ENCODE results near the gene MSRB3. TPM values are rescaled to one million over a fixed set of nuclear protein-coding genes. Genes with fewer than 3 reads are reported as not detected.

The MSRB3 gene
- total RNA-seq, 2 experiments from 2014 or later = not detected

- Mint-ChIP-seq H3K27ac (no peak overlapping the region), H3K4me3 (no peak overlapping the region), H3K27me3 (no peaks in the 10 kb centered on the region), H3K4me1 (no peaks in the 10 kb centered on the region), H3K36me3 (no peaks in the 10 kb centered on the region), H3K9me3 (no peaks in the 10 kb centered on the region)
- DNase-seq = no peak
Measured at GRCh38 chr12:65368055-65368454, 89.6 kb downstream of the MSRB3 start.

DNA sequence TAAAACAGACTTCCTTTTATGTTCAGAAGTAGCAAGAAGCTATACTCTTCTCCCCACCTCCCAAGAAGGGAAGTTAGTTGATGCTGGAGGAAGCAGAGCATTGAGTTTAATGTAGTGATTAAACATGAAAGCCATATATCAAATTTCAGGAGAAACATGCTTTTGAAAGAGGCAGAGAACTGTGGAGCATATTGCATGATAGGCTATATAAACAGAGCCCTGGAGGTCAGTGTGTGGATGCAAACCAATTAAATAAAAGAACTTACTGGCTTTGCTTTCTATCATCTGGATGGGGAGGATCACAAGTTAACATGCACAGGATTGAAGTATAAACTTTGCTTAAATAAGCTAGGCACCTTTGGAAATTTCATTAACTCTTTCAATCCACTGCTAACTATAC, 94.1 kb downstream of the MSRB3 start:
- Mint-ChIP-seq H3K4me3 (no peak overlapping the region), H3K27ac (no peak overlapping the region), H3K27me3 (no peaks in the 10 kb centered on the region), H3K4me1 (no peaks in the 10 kb centered on the region), H3K9me3 (no peaks in the 10 kb centered on the region), H3K36me3 (no peaks in the 10 kb centered on the region)
- no peak for DNase-seq

GRCh38 chr12:65384240-65384639, 105.8 kb downstream of the MSRB3 start:
- DNase-seq = no peak
- no peaks in the 10 kb centered on the region for H3K36me3 Mint-ChIP-seq
- H3K4me1 Mint-ChIP-seq = no peaks in the 10 kb centered on the region
- no peaks in the 10 kb centered on the region for H3K27me3 Mint-ChIP-seq
- H3K9me3 Mint-ChIP-seq = no peaks in the 10 kb centered on the region
- no peak overlapping the region for H3K27ac Mint-ChIP-seq
- no peak overlapping the region for H3K4me3 Mint-ChIP-seq

DNA sequence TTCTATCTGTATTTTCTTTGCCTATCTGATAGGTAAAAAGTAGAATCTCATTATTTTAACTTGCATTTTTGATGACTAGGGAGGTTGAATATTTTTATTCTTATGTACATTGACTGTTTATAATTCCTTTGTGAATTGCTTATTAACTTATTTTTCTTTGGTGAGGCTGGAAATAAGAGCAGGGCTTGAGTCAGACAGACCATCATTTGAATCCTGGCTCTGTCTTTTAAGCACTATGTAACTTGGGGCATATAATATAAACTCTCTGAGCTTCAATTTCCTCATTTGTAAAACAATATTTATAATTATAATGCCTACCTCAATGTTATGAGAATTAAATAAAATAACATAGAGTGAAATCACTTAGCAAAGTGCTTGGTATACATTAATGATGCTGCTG, 108.9 kb downstream of the MSRB3 start:
- Mint-ChIP-seq H3K27me3 (no peaks in the 10 kb centered on the region), H3K9me3 (no peaks in the 10 kb centered on the region), H3K4me3 (no peak overlapping the region), H3K36me3 (no peaks in the 10 kb centered on the region), H3K27ac (no peak overlapping the region), H3K4me1 (no peaks in the 10 kb centered on the region)
- DNase-seq = no peak

DNA sequence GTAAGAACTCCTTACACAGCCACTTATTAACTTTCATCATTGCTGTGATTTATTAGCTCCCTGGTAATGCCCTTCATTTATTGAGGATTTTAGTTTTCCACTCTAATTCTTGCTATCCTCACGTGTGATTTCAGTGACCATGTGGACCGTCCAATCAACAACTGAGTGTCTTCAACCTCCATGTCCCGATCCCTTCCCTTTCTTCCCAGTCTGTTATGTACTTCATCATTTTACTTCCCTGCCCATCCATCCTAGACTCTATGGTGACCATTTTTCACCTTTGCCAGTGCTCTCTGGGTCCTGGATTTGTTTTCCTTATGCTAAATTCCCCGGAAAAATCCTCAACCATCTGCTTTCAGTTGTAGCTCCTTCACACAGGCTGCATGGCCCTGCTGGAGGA, 111.0 kb downstream of the MSRB3 start:
- no peaks in the 10 kb centered on the region for H3K4me1 Mint-ChIP-seq
- H3K4me3 Mint-ChIP-seq = no peak overlapping the region
- H3K27ac Mint-ChIP-seq = no peak overlapping the region
- H3K36me3 Mint-ChIP-seq = no peaks in the 10 kb centered on the region
- DNase-seq = no peak
- peaks cover 2% of the 10 kb centered on the region for H3K9me3 Mint-ChIP-seq
- H3K27me3 Mint-ChIP-seq = no peaks in the 10 kb centered on the region

GRCh38 chr12:65391711-65392110, 113.2 kb downstream of the MSRB3 start:
- Mint-ChIP-seq H3K36me3 (no peaks in the 10 kb centered on the region), H3K9me3 (peaks cover 10% of the 10 kb centered on the region), H3K4me3 (no peak overlapping the region), H3K4me1 (no peaks in the 10 kb centered on the region), H3K27me3 (peaks cover 3% of the 10 kb centered on the region), H3K27ac (no peak overlapping the region)
- DNase-seq = no peak

DNA sequence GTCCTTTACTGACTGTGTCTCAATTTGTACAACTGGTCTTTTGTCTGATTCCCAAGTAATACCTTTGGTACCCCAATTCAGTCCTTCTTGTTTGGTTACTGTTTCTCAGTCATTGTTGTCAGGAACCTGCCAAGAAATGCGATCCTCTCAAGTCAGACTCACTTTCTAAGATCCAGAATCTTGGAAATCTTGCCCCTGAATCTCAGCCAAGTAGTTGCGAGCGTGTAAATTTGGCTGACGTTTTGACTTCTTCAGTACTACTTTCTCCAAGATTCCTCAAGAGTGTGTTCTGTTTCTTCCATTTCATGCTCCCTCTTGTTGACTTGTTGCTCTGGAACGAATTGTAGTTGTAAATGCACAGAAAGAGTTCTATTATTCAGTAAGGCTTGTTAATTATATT, 114.0 kb downstream of the MSRB3 start:
- H3K36me3 Mint-ChIP-seq = no peaks in the 10 kb centered on the region
- H3K4me3 Mint-ChIP-seq = no peak overlapping the region
- peaks cover 14% of the 10 kb centered on the region for H3K9me3 Mint-ChIP-seq
- H3K27ac Mint-ChIP-seq = no peak overlapping the region
- DNase-seq = no peak
- H3K4me1 Mint-ChIP-seq = no peaks in the 10 kb centered on the region
- peaks cover 3% of the 10 kb centered on the region for H3K27me3 Mint-ChIP-seq

GRCh38 chr12:65403188-65403587, 124.7 kb downstream of the MSRB3 start:
- no peaks in the 10 kb centered on the region for H3K4me1 Mint-ChIP-seq
- no peak overlapping the region for H3K4me3 Mint-ChIP-seq
- no peak for DNase-seq
- no peak overlapping the region for H3K27ac Mint-ChIP-seq
- H3K27me3 Mint-ChIP-seq = no peaks in the 10 kb centered on the region
- peaks cover 23% of the 10 kb centered on the region for H3K9me3 Mint-ChIP-seq
- no peaks in the 10 kb centered on the region for H3K36me3 Mint-ChIP-seq

GRCh38 chr12:65407388-65408149, 129.1 kb downstream of the MSRB3 start:
- no peaks in the 10 kb centered on the region for H3K36me3 Mint-ChIP-seq
- no peak overlapping the region for H3K4me3 Mint-ChIP-seq
- H3K4me1 Mint-ChIP-seq = no peaks in the 10 kb centered on the region
- no peaks in the 10 kb centered on the region for H3K27me3 Mint-ChIP-seq
- peaks cover 4% of the 10 kb centered on the region for H3K9me3 Mint-ChIP-seq
- no peak overlapping the region for H3K27ac Mint-ChIP-seq
- no peak for DNase-seq

DNA sequence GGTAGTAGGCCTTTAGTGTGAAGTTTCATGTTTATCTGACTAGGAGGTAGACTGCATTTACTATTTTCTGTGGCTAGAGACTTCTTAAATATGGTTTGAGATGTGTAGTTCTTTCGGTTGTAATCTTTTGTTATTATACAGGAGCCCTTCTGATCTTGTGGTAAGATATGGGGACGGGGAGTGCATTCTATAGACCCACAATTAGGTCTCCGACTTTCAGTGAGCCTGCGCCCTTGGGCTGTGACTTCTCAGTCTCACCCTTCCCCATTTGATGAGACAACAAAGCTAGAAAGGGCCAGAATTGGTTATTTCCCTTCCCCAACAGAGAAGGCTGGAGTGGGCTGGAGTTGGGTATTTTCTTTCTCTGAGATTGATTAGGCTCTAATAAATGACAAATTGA, 130.0 kb downstream of the MSRB3 start:
- Mint-ChIP-seq H3K9me3 (peaks cover 4% of the 10 kb centered on the region), H3K27me3 (no peaks in the 10 kb centered on the region), H3K4me3 (no peak overlapping the region), H3K36me3 (no peaks in the 10 kb centered on the region), H3K4me1 (no peaks in the 10 kb centered on the region), H3K27ac (no peak overlapping the region)
- DNase-seq = no peak

- no peaks in the 10 kb centered on the region for H3K36me3 Mint-ChIP-seq
- no peaks in the 10 kb centered on the region for H3K4me1 Mint-ChIP-seq
- no peak for DNase-seq
- H3K27ac Mint-ChIP-seq = no peak overlapping the region
- H3K4me3 Mint-ChIP-seq = no peak overlapping the region
- H3K9me3 Mint-ChIP-seq = peaks cover 4% of the 10 kb centered on the region
- H3K27me3 Mint-ChIP-seq = no peaks in the 10 kb centered on the region
Measured at GRCh38 chr12:65409726-65410125, 131.2 kb downstream of the MSRB3 start.

GRCh38 chr12:65411171-65411570, 132.7 kb downstream of the MSRB3 start:
- no peaks in the 10 kb centered on the region for H3K36me3 Mint-ChIP-seq
- peaks cover 4% of the 10 kb centered on the region for H3K9me3 Mint-ChIP-seq
- no peak overlapping the region for H3K27ac Mint-ChIP-seq
- no peaks in the 10 kb centered on the region for H3K27me3 Mint-ChIP-seq
- H3K4me3 Mint-ChIP-seq = no peak overlapping the region
- H3K4me1 Mint-ChIP-seq = no peaks in the 10 kb centered on the region
- no peak for DNase-seq

DNA sequence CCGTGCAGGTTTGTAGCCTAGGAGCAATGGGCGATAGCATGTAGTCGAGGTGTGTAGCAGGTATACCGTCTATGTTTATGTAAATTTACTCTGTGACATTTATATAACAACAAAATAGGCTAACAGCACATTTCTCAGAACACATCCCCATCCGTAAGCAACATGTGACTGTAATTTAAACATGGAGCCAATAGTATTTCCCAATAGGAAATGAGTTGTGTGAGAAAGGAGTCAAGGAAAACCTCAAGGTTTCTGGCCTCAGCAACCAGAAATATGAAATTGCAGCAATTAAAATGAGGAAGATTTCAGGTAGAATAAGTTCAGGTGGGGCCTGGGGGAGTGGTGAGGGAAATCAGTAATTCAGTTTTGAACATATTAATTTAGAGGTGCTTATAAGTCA, 136.0 kb downstream of the MSRB3 start:
- no peak for DNase-seq
- Mint-ChIP-seq H3K4me1 (no peaks in the 10 kb centered on the region), H3K27me3 (no peaks in the 10 kb centered on the region), H3K36me3 (no peaks in the 10 kb centered on the region), H3K9me3 (no peaks in the 10 kb centered on the region), H3K27ac (no peak overlapping the region), H3K4me3 (no peak overlapping the region)

GRCh38 chr12:65415826-65416225, 137.3 kb downstream of the MSRB3 start:
- Mint-ChIP-seq H3K27me3 (no peaks in the 10 kb centered on the region), H3K27ac (no peak overlapping the region), H3K4me1 (no peaks in the 10 kb centered on the region), H3K4me3 (no peak overlapping the region), H3K36me3 (no peaks in the 10 kb centered on the region), H3K9me3 (peaks cover 2% of the 10 kb centered on the region)
- no peak for DNase-seq

- no peak for DNase-seq
- Mint-ChIP-seq H3K27ac (no peak overlapping the region), H3K27me3 (no peaks in the 10 kb centered on the region), H3K4me3 (no peak overlapping the region), H3K36me3 (no peaks in the 10 kb centered on the region), H3K9me3 (peaks cover 12% of the 10 kb centered on the region), H3K4me1 (no peaks in the 10 kb centered on the region)
Measured at GRCh38 chr12:65419284-65420072, 141.0 kb downstream of the MSRB3 start.

GRCh38 chr12:65420941-65421340, 142.5 kb downstream of the MSRB3 start:
- H3K27ac Mint-ChIP-seq = no peak overlapping the region
- H3K4me3 Mint-ChIP-seq = no peak overlapping the region
- peaks cover 13% of the 10 kb centered on the region for H3K9me3 Mint-ChIP-seq
- DNase-seq = no peak
- no peaks in the 10 kb centered on the region for H3K36me3 Mint-ChIP-seq
- no peaks in the 10 kb centered on the region for H3K27me3 Mint-ChIP-seq
- no peaks in the 10 kb centered on the region for H3K4me1 Mint-ChIP-seq

All from activated naive CD8-positive, alpha-beta T cell treated with anti-CD3 and anti-CD28 coated beads for 36 hours (primary cell).